ENCODE measurements around the gene LLGL1.

DNA sequence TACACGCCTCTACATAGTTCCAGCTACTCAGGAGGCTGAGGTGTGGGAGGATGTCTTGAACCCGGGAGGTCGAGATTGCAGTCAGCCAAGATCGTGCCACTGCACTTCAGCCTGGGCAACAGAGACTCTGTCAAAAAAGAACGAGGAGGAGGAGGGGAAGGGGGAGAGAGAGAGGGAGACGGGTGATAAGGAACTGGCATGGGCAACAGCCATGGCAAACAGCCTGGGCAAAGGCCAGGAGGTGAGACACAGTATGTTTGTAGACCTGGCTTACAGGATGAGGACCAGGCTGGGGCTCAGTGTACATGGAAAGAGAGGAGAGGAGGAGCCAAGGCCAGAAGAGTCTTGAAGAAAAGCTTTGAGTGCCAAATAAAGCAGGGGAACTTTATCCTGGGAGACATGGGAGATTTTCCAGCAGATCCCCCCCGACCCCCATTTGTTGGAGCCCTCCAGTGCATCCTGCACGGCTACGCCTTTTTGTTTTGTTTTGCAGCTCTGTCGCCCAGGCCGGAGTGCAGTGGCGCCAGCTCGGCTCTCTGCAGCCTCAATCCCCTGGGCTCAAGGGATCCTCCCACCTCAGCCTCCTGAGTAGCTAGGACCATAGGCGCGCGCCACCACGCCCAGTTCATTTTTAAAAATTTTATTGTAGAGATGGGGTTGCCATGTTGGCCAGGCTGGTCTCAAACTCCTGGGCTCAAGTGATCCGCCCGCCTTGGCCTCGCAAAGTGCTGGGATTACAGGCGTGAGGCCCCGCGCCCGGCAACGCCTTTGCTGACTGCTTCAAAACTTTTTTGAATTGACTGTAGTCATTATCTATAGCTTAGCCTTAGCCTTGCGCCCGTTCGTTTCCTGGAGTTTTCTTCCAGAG is 43.1 kb upstream of the LLGL1 start:
- TF ChIP-seq, protein P1, sequence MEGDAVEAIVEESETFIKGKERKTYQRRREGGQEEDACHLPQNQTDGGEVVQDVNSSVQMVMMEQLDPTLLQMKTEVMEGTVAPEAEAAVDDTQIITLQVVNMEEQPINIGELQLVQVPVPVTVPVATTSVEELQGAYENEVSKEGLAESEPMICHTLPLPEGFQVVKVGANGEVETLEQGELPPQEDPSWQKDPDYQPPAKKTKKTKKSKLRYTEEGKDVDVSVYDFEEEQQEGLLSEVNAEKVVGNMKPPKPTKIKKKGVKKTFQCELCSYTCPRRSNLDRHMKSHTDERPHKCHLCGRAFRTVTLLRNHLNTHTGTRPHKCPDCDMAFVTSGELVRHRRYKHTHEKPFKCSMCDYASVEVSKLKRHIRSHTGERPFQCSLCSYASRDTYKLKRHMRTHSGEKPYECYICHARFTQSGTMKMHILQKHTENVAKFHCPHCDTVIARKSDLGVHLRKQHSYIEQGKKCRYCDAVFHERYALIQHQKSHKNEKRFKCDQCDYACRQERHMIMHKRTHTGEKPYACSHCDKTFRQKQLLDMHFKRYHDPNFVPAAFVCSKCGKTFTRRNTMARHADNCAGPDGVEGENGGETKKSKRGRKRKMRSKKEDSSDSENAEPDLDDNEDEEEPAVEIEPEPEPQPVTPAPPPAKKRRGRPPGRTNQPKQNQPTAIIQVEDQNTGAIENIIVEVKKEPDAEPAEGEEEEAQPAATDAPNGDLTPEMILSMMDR (conservative IDR thresholded peaks at IDR 0.05; ENCODE audit: low read depth, low read length): no peak
- no peak for TF ChIP-seq EZH2 (IDR thresholded peaks at IDR 0.05; ENCODE audit: borderline replicate concordance, low read depth, low read length, poor library complexity, severe bottlenecking)
